K562 treated with DMSO at 1 percent for 24 hours (cell line): Measurements from ENCODE around the gene ADH7. TPM values are rescaled to one million over a fixed set of nuclear protein-coding genes. Genes with fewer than 3 reads are reported as not detected.

Experiments used
- total RNA-seq: library from RNA; unstranded; fragments of 300-600 nt; gene quantifications from 2 replicates; pipeline ENCODE4 v1.2.3, GENCODE V29; 2022; ENCODE audit warnings: low read depth; ENCODE audit not compliant: insufficient read depth

Gene ADH7
- not detected in 2 replicates for total RNA-seq

GRCh38 chr4:99435154-99435553 is at the start of gene ADH7:
TSS of gene ADH7 (minus strand) at chr4:99435342. CDS start at chr4:99435233, 109 bp downstream.

Other genes starting within 250 kb of the ADH7 start
- not detected in 2 replicates for gene ADH6, start 216.1 kb downstream of the ADH7 start, total RNA-seq
- not detected in 2 replicates for gene ADH1A, start 144.4 kb downstream of the ADH7 start, total RNA-seq
- gene ADH1B, start 113.9 kb downstream of the ADH7 start, total RNA-seq: not detected in 2 replicates
- not detected in 2 replicates for gene ADH1C, start 82.6 kb downstream of the ADH7 start, total RNA-seq
- gene C4orf17, start 75.7 kb upstream of the ADH7 start, total RNA-seq: not detected in 2 replicates
- 6.1 TPM in 2 replicates for gene TRMT10A, start 128.7 kb upstream of the ADH7 start, total RNA-seq
- gene MTTP, start 139.5 kb upstream of the ADH7 start, total RNA-seq: not detected in 2 replicates
- not detected in 2 replicates for gene C4orf54, start 222.5 kb upstream of the ADH7 start, total RNA-seq